ENCODE results near the gene MID2. TPM values are rescaled to one million over a fixed set of nuclear protein-coding genes. Genes with fewer than 3 reads are reported as not detected.

Gene MID2
- total RNA-seq, 1 experiment from 2014 or later = 5.1 TPM

GRCh38 chrX:107823042-107823441 is 2.6 kb upstream of the MID2 start:
- DNase-seq (ENCODE audit: low read depth, low spot score) (no peak), ATAC-seq (no peak)
- CTCF ChIA-PET = no interaction called here
- no peak for TF ChIP-seq EZH2phosphoT487 (IDR thresholded peaks at IDR 0.05; ENCODE audit: borderline replicate concordance)
- TF ChIP-seq ZFX (IDR thresholded peaks at IDR 0.05) = no peak
- TF ChIP-seq ELF1 (IDR thresholded peaks at IDR 0.05; ENCODE audit: borderline replicate concordance, low read depth) = no peak
- TF ChIP-seq FOSL1 (IDR thresholded peaks at IDR 0.05; ENCODE audit: low read depth) = no peak
- TF ChIP-seq CTCF (IDR thresholded peaks at IDR 0.05 in 2 of 3, conservative IDR thresholded peaks at IDR 0.05 in 1 of 3; ENCODE audit: borderline replicate concordance in 1 of 3, insufficient read depth in 1 of 3, low read depth in 2 of 3, low read length in 2 of 3) = no peak
- TF ChIP-seq CBX3 (IDR thresholded peaks at IDR 0.05; ENCODE audit: low read depth) = no peak
- no peak for TF ChIP-seq YY1 (IDR thresholded peaks at IDR 0.05; ENCODE audit: extremely low read depth, insufficient replicate concordance, low read depth, low read length)
- TF ChIP-seq POLR2A (IDR thresholded peaks at IDR 0.05; ENCODE audit: borderline replicate concordance, extremely low read depth, insufficient read depth, insufficient read length) = no peak
- TF ChIP-seq JUND (IDR thresholded peaks at IDR 0.05) = no peak
- TF ChIP-seq RAD21 (IDR thresholded peaks at IDR 0.05; ENCODE audit: low read depth) = no peak
- TF ChIP-seq EZH2 (IDR thresholded peaks at IDR 0.05) = no peak
- no peak for TF ChIP-seq SIN3A (IDR thresholded peaks at IDR 0.05; ENCODE audit: low read depth)
- TF ChIP-seq TCF7L2 (IDR thresholded peaks at IDR 0.05; ENCODE audit: borderline replicate concordance, extremely low read depth, insufficient read depth, insufficient read length) = no peak
- no peak for TF ChIP-seq ATF3 (IDR thresholded peaks at IDR 0.05)
- no peak for TF ChIP-seq REST (IDR thresholded peaks at IDR 0.05; ENCODE audit: low read depth)
- TF ChIP-seq ZBTB33 (IDR thresholded peaks at IDR 0.05; ENCODE audit: extremely low read depth, insufficient replicate concordance, low read length) = no peak
- no peak for TF ChIP-seq SP1 (IDR thresholded peaks at IDR 0.05; ENCODE audit: low read depth)
- TF ChIP-seq SRF (IDR thresholded peaks at IDR 0.05; ENCODE audit: low read depth) = no peak
- no peak for TF ChIP-seq CEBPB (IDR thresholded peaks at IDR 0.05; ENCODE audit: low read depth)
- Histone ChIP-seq H2AFZ (ENCODE audit: low read depth, low read length, poor library complexity, severe bottlenecking) (no peak overlapping the region), H3K4me2 (ENCODE audit: low read length) (no peak overlapping the region), H3K27ac (ENCODE audit: low read depth, low read length) (no peak overlapping the region), H3K4me1 (ENCODE audit: control insufficient read depth in 1 of 2, insufficient read depth in 2 of 2, low read length in 2 of 2) (peaks cover 4 to 5% of the 10 kb centered on the region in 2 experiments; a peak in 2 of 4 replicates), H3K79me2 (ENCODE audit: insufficient read depth, low read length) (no peaks in the 10 kb centered on the region), H3K4me3 (replicated peaks in 1 of 2; ENCODE audit: low read depth in 1 of 2, low read length in 2 of 2) (no peak overlapping the region), H3K9me3 (ENCODE audit: control insufficient read depth in 1 of 2, insufficient read depth in 1 of 2, low read depth in 1 of 2, low read length in 2 of 2) (no peaks in the 10 kb centered on the region), H4K20me1 (ENCODE audit: insufficient read depth) (no peaks in the 10 kb centered on the region), H3K27me3 (ENCODE audit: insufficient read depth, low read length) (no peaks in the 10 kb centered on the region), H3K9me2 (ENCODE audit: insufficient read depth) (no peaks in the 10 kb centered on the region), H3K36me3 (ENCODE audit: control insufficient read depth in 1 of 2, insufficient read depth in 2 of 2, low read length in 2 of 2) (no peaks in the 10 kb centered on the region), H3K9ac (ENCODE audit: low read length) (no peak overlapping the region)
- RAD21 ChIA-PET (ENCODE audit: low non-redundant PET in 1 of 2, low total read pairs in 2 of 2, uncharacterized antibody in 2 of 2, unreplicated experiment in 2 of 2) = no interaction called here
- POLR2A ChIA-PET = no interaction called here
- no TSS peak for BruUV-seq (replicated peaks)
- intact Hi-C loops (cut with micrococcal nuclease) = no loop called here

Data from HCT116 (cell line).